Left lung (tissue), 10 donors: ENCODE data around the gene CHN1. TPM values are rescaled to one million over a fixed set of nuclear protein-coding genes. Genes with fewer than 3 reads are reported as not detected.

Experiments used
- ATAC-seq: fragments of 200-7000 bp; cut with Tn5 transposase; one replicate; pipeline ENCODE4 v1.9.1; 2020; ENCODE audit warnings: moderate library complexity
- DNase-seq, 4 donors: peaks; one replicate each; pipeline ENCODE4 v3.0.0-alpha.2; 2013 to 2020
- H3K27ac ChIP-seq, 2 donors: fragments of 200-600 bp; sonication (generic) in 1 of 2; one replicate each; pipeline versions ENCODE4 v1.5.0 to v1.8.0; 2020 to 2021
- H3K27me3 ChIP-seq, 2 donors: fragments of 200-600 bp; sonication (generic) in 1 of 2; one replicate each; pipeline versions ENCODE4 v1.5.0 to v1.8.0; 2020 to 2021
- H3K36me3 ChIP-seq, 2 donors: fragments of 200-600 bp; sonication (generic) in 1 of 2; one replicate each; pipeline versions ENCODE4 v1.5.0 to v1.8.0; 2020 to 2021
- H3K4me1 ChIP-seq, 2 donors: fragments of 200-600 bp; one replicate each; pipeline ENCODE4 v1.8.0; 2021
- H3K4me3 ChIP-seq, 2 donors: fragments of 200-600 bp; sonication (generic) in 1 of 2; one replicate each; pipeline versions ENCODE4 v1.5.0 to v1.8.0; 2020 to 2021; ENCODE audit warnings: mild to moderate bottlenecking in 1 of 2
- H3K9me3 ChIP-seq, 2 donors: fragments of 200-600 bp; sonication (generic) in 1 of 2; one replicate each; pipeline versions ENCODE4 v1.5.0 to v1.8.0; 2020 to 2021
- intact Hi-C, 2 donors: fragments of 100-400 bp; cut with DNase I; formaldehyde crosslinking; loops; one replicate each; pipeline versions ENCODE4 v1.11.2 to v1.14.2; 2022
- polyA plus RNA-seq, 6 donors: library from polyadenylated mRNA; unstranded; fragments of 120-200 nt; gene quantifications; one replicate each; pipeline ENCODE4 v1.2.1, GENCODE V29; 2013; ENCODE audit not compliant: insufficient read length in 6 of 6
- total RNA-seq, 2 donors: library from RNA; stranded (reverse); fragmentation: NEBNext Ultra II Directional; extraction: Animal tissue kit (Norgen Biotek cat#: 25700); gene quantifications; one replicate each; pipeline ENCODE4 v1.2.1, GENCODE V29; 2021
- TF ChIP-seq, protein P1 (sequence below), 2 donors: fragments of 200-600 bp; sonication (generic) in 1 of 2; IDR thresholded peaks; one replicate each; pipeline versions ENCODE4 v1.5.0 to v1.8.0; 2021; ENCODE audit warnings: antibody characterized with exemption in 2 of 2
- donor health status: DM: no; HTN: yes; CAD: no.
- donor health status: DM: no; HTN: no; CAD: no.

Gene CHN1
- total and polyA plus RNA-seq, 8 donors, result 27.4 to 170 (median 99.9) TPM

DNA sequence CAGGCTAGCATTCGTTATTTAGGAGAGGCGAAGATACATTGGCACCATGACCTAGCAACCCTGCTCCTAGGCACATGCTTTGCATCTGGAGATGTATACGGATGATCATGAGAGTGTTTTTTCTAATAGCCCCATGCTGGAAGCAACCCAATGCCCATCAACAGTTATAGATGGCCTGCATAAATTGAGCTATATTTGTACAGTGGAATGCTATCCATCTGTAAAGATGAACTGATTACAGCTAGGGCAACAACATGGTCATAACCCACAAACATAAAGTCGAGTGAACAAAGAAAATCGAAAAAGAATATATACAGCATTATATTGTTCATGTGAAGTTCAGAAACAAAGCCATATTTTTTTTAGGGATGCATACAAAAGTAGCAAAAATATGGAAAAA, 220.3 kb downstream of the CHN1 start:
- Histone ChIP-seq H3K36me3 (no peaks in the 10 kb centered on the region), H3K27ac (no peak overlapping the region), H3K9me3 (no peaks in the 10 kb centered on the region), H3K27me3 (no peaks in the 10 kb centered on the region), H3K4me1 (no peaks in the 10 kb centered on the region), H3K4me3 (no peak overlapping the region)
- TF ChIP-seq, protein P1, sequence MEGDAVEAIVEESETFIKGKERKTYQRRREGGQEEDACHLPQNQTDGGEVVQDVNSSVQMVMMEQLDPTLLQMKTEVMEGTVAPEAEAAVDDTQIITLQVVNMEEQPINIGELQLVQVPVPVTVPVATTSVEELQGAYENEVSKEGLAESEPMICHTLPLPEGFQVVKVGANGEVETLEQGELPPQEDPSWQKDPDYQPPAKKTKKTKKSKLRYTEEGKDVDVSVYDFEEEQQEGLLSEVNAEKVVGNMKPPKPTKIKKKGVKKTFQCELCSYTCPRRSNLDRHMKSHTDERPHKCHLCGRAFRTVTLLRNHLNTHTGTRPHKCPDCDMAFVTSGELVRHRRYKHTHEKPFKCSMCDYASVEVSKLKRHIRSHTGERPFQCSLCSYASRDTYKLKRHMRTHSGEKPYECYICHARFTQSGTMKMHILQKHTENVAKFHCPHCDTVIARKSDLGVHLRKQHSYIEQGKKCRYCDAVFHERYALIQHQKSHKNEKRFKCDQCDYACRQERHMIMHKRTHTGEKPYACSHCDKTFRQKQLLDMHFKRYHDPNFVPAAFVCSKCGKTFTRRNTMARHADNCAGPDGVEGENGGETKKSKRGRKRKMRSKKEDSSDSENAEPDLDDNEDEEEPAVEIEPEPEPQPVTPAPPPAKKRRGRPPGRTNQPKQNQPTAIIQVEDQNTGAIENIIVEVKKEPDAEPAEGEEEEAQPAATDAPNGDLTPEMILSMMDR (IDR thresholded peaks at IDR 0.05), result no peak
- intact Hi-C loops, result no loop called here
- no peak for DNase-seq
- no peak for ATAC-seq

DNA sequence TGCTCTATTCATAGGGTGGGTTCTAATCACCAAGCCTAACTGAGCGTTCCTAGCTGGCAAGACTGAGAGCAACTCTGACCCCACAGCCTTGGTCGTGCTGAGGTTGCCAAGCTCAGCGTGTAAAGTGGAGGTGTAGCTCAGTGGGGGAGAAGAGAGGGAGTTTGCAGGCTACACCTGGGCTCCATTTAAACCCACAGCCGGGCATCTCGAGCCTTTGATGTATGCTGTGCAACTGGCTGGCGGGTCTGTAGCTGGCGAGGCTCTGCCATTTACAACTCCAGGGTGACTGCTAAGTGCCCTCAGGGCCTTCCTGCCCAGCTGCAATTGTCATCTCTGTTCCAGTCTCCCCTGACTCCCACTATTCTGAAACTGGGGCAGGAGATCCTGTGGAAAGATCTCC, 220.9 kb downstream of the CHN1 start:
- ATAC-seq (no peak), DNase-seq (no peak)
- Histone ChIP-seq H3K4me1 (no peaks in the 10 kb centered on the region), H3K36me3 (no peaks in the 10 kb centered on the region), H3K27me3 (no peaks in the 10 kb centered on the region), H3K4me3 (no peak overlapping the region), H3K9me3 (no peaks in the 10 kb centered on the region), H3K27ac (no peak overlapping the region)
- intact Hi-C loops, result no loop called here
- TF ChIP-seq, protein P1 (IDR thresholded peaks at IDR 0.05), result no peak

DNA sequence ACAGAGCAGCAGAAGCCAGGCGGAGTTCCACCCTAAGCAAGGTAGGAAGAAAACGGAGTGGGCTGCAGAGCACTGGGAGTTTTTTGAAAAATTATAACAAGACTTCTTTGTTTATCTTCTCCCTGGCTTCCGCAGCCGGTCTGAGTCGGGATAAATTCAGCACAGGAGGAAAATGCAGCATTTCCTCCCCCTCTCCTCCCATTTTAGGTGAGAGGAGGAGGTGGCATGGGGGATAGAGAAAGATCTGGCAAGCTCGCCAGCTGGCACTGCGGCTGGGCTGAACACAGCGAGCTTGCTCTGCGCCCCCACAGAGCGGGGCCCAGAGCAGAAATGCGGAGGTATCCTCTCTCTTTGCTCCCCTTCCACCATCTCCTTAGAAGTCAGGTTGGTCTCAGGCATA, 223.2 kb downstream of the CHN1 start:
- Histone ChIP-seq H3K27ac (no peak overlapping the region), H3K27me3 (no peaks in the 10 kb centered on the region), H3K9me3 (no peaks in the 10 kb centered on the region), H3K4me3 (no peak overlapping the region), H3K4me1 (peaks cover 11 to 12% of the 10 kb centered on the region in 2 donors), H3K36me3 (no peaks in the 10 kb centered on the region)
- TF ChIP-seq, protein P1 (IDR thresholded peaks at IDR 0.05), result no peak
- no peak for ATAC-seq
- intact Hi-C loops, result no loop called here
- DNase-seq, result no peak

DNA sequence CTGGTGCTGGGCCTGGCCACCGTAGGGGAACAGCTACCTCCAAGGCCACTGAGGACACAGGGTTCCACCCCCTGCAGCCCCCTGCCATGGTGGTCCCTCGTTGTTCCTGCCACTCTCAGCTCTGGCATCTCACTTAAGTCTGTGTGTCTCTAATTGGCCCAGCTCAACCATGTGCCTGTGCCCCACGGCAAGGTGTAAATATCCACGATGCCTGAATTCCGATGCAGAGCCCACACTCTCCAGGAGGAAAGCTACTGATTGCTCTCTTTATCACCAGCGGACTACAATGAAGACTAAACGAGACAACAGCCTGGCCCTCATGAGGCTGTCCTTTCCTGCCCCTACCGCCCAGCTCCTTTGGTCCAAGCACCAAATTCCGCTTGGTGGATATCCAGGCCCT, 223.9 kb downstream of the CHN1 start:
- intact Hi-C loops, result no loop called here
- H3K27me3 ChIP-seq, result no peaks in the 10 kb centered on the region
- TF ChIP-seq, protein P1 (IDR thresholded peaks at IDR 0.05), result no peak
- DNase-seq, result no peak
- peaks cover 11 to 12% of the 10 kb centered on the region in 2 donors for H3K4me1 ChIP-seq
- no peaks in the 10 kb centered on the region for H3K9me3 ChIP-seq
- no peaks in the 10 kb centered on the region for H3K36me3 ChIP-seq
- no peak overlapping the region for H3K27ac ChIP-seq
- no peak for ATAC-seq
- no peak overlapping the region for H3K4me3 ChIP-seq

DNA sequence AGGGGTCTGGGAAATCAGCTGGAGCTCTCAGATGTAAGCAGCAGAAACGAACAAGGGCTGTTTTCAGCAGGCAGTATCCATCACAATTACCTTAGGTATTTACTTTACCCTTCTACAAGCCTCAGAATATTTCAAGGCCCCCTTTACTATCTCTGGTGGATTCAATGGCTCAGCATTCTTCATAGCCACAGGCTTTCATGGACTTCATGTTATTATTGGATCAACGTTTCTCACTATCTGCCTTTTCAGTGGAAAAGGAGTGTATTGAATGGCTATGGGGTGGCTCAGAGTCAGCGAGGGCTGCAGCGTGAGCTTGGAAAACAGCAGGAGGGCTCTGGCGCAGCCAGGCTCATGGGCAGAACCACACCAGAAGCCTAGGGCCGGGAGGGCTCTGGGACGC, 224.3 kb downstream of the CHN1 start:
- ATAC-seq, result no peak
- H3K9me3 ChIP-seq, result no peaks in the 10 kb centered on the region
- no peaks in the 10 kb centered on the region for H3K27me3 ChIP-seq
- no peak overlapping the region for H3K27ac ChIP-seq
- no peak for DNase-seq
- peaks cover 11 to 12% of the 10 kb centered on the region in 2 donors for H3K4me1 ChIP-seq
- TF ChIP-seq, protein P1 (IDR thresholded peaks at IDR 0.05), result no peak
- intact Hi-C loops, result no loop called here
- no peak overlapping the region for H3K4me3 ChIP-seq
- no peaks in the 10 kb centered on the region for H3K36me3 ChIP-seq
